ENCODE results near the gene IL9R.
"Not testable (repeated sequence)": the region's sequence is repeated elsewhere in the genome, so short reads cannot be mapped to it uniquely, and the experiment has no call there.

The IL9R gene

GRCh38 chrX:155999751-156000150 lies 2.3 kb downstream of the IL9R start:
- not testable (repeated sequence) for DNase-seq

- no peak for DNase-seq
Measured at GRCh38 chrX:156000361-156000926, 2.9 kb downstream of the IL9R start.

- no peak for DNase-seq
Measured at GRCh38 chrX:156001001-156001666, 3.6 kb downstream of the IL9R start.

GRCh38 chrX:156001667-156002021 lies 4.1 kb downstream of the IL9R start:
- no peak for DNase-seq

- DNase-seq: no peak
Measured at GRCh38 chrX:156002507-156002906, 5.0 kb downstream of the IL9R start.

- no peak for DNase-seq
Measured at GRCh38 chrX:156003486-156004185, 6.1 kb downstream of the IL9R start.

GRCh38 chrX:156004256-156004655 lies 6.8 kb downstream of the IL9R start:
- DNase-seq: no peak

- no peak for DNase-seq
Measured at GRCh38 chrX:156004740-156005139, 7.2 kb downstream of the IL9R start.

GRCh38 chrX:156005144-156005543 lies 7.6 kb downstream of the IL9R start:
- no peak for DNase-seq

GRCh38 chrX:156006468-156006867 lies 9.0 kb downstream of the IL9R start:
- not testable (repeated sequence) for DNase-seq

GRCh38 chrX:156008379-156008778 lies 10.9 kb downstream of the IL9R start:
- not testable (repeated sequence) for DNase-seq

GRCh38 chrX:156008915-156009314 lies 11.4 kb downstream of the IL9R start:
- DNase-seq: no peak

GRCh38 chrX:156009691-156010090 lies 12.2 kb downstream of the IL9R start:
- not testable (repeated sequence) for DNase-seq

GRCh38 chrX:156013286-156013953 lies 15.9 kb downstream of the IL9R start:
- DNase-seq: not testable (repeated sequence)

GRCh38 chrX:156019846-156020245 lies 22.4 kb downstream of the IL9R start:
- not testable (repeated sequence) for DNase-seq

- not testable (repeated sequence) for DNase-seq
Measured at GRCh38 chrX:156023002-156023401, 25.5 kb downstream of the IL9R start.

- DNase-seq: not testable (repeated sequence)
Measured at GRCh38 chrX:156024949-156025492, 27.5 kb downstream of the IL9R start.

- not testable (repeated sequence) for DNase-seq
Measured at GRCh38 chrX:156028653-156029237, 31.2 kb downstream of the IL9R start.

- not testable (repeated sequence) for DNase-seq
Measured at GRCh38 chrX:156029296-156029695, 31.8 kb downstream of the IL9R start.

GRCh38 chrX:156029707-156030442 lies 32.4 kb downstream of the IL9R start:
- not testable (repeated sequence) for DNase-seq

GRCh38 chrX:156030474-156030873 lies 33.0 kb downstream of the IL9R start:
- not testable (repeated sequence) for DNase-seq
